ENCODE data around the gene SLC9A3.
"Not testable (repeated sequence)": the region's sequence is repeated elsewhere in the genome, so short reads cannot be mapped to it uniquely, and the experiment has no call there.

SLC9A3 gene

GRCh38 chr5:525916-526315, 1.7 kb upstream of the SLC9A3 start:
- no peak for DNase-seq (ENCODE audit: low read depth in 2 of 2)

GRCh38 chr5:524973-525761, 918 bp upstream of the SLC9A3 start:
- no peak for DNase-seq (ENCODE audit: low read depth in 2 of 2)

- DNase-seq (ENCODE audit: low read depth in 2 of 2), result no peak
Observed at GRCh38 chr5:523441-524222, 617 bp downstream of the SLC9A3 start.

- no peak for DNase-seq (ENCODE audit: low read depth in 2 of 2)
Observed at GRCh38 chr5:522899-523440, 1.3 kb downstream of the SLC9A3 start.

GRCh38 chr5:522116-522515, 2.1 kb downstream of the SLC9A3 start:
- no peak for DNase-seq (ENCODE audit: low read depth in 2 of 2)

GRCh38 chr5:521680-522079, 2.6 kb downstream of the SLC9A3 start:
- DNase-seq (ENCODE audit: low read depth in 2 of 2), result no peak

- DNase-seq (ENCODE audit: low read depth in 2 of 2), result no peak
Observed at GRCh38 chr5:520850-521226, 3.4 kb downstream of the SLC9A3 start.

GRCh38 chr5:520196-520849, 3.9 kb downstream of the SLC9A3 start:
- DNase-seq (ENCODE audit: low read depth in 2 of 2), result no peak

- no peak for DNase-seq (ENCODE audit: low read depth in 2 of 2)
Observed at GRCh38 chr5:518721-519120, 5.5 kb downstream of the SLC9A3 start.

- DNase-seq (ENCODE audit: low read depth in 2 of 2), result no peak
Observed at GRCh38 chr5:517535-518100, 6.6 kb downstream of the SLC9A3 start.

- no peak for DNase-seq (ENCODE audit: low read depth in 2 of 2)
Observed at GRCh38 chr5:516980-517379, 7.3 kb downstream of the SLC9A3 start.

GRCh38 chr5:516338-516925, 7.8 kb downstream of the SLC9A3 start:
- no peak for DNase-seq (ENCODE audit: low read depth in 2 of 2)

GRCh38 chr5:515273-515836, 8.9 kb downstream of the SLC9A3 start:
- DNase-seq (ENCODE audit: low read depth in 2 of 2), result no peak

GRCh38 chr5:514673-515072, 9.6 kb downstream of the SLC9A3 start:
- DNase-seq (ENCODE audit: low read depth in 2 of 2), result no peak

GRCh38 chr5:514101-514485, 10.2 kb downstream of the SLC9A3 start:
- no peak for DNase-seq (ENCODE audit: low read depth in 2 of 2)

- no peak for DNase-seq (ENCODE audit: low read depth in 2 of 2)
Observed at GRCh38 chr5:513216-514100, 10.8 kb downstream of the SLC9A3 start.

GRCh38 chr5:511476-511875, 12.8 kb downstream of the SLC9A3 start:
- no peak for DNase-seq (ENCODE audit: low read depth in 2 of 2)

- DNase-seq (ENCODE audit: low read depth in 2 of 2), result no peak
Observed at GRCh38 chr5:510521-510920, 13.7 kb downstream of the SLC9A3 start.

GRCh38 chr5:509611-510185, 14.6 kb downstream of the SLC9A3 start:
- no peak for DNase-seq (ENCODE audit: low read depth in 2 of 2)

- DNase-seq (ENCODE audit: low read depth in 2 of 2), result not testable (repeated sequence)
Observed at GRCh38 chr5:507986-508575, 16.2 kb downstream of the SLC9A3 start.
